ENCODE data around the gene INPP5D.
"Not testable (repeated sequence)": the region's sequence is repeated elsewhere in the genome, so short reads cannot be mapped to it uniquely, and the experiment has no call there.

Gene INPP5D

GRCh38 chr2:233121856-233122255 lies 61.7 kb downstream of the INPP5D start:
- no peak for DNase-seq

- no peak for DNase-seq
Observed at GRCh38 chr2:233122541-233122940, 62.4 kb downstream of the INPP5D start.

GRCh38 chr2:233123576-233123975 lies 63.4 kb downstream of the INPP5D start:
- DNase-seq = not testable (repeated sequence)

- no peak for DNase-seq
Observed at GRCh38 chr2:233124421-233125080, 64.4 kb downstream of the INPP5D start.

- no peak for DNase-seq
Observed at GRCh38 chr2:233125455-233126065, 65.4 kb downstream of the INPP5D start.

GRCh38 chr2:233129351-233129978 lies 69.3 kb downstream of the INPP5D start:
- DNase-seq = no peak

GRCh38 chr2:233130024-233130423 lies 69.9 kb downstream of the INPP5D start:
- no peak for DNase-seq

- DNase-seq = no peak
Observed at GRCh38 chr2:233130481-233131020, 70.4 kb downstream of the INPP5D start.

GRCh38 chr2:233131936-233132720 lies 72.0 kb downstream of the INPP5D start:
- DNase-seq = no peak

- DNase-seq = no peak
Observed at GRCh38 chr2:233133239-233133638, 73.1 kb downstream of the INPP5D start.

GRCh38 chr2:233135421-233135820 lies 75.3 kb downstream of the INPP5D start:
- no peak for DNase-seq

- DNase-seq = no peak
Observed at GRCh38 chr2:233137040-233137439, 76.9 kb downstream of the INPP5D start.

- no peak for DNase-seq
Observed at GRCh38 chr2:233140077-233140585, 80.0 kb downstream of the INPP5D start.

GRCh38 chr2:233140978-233141377 lies 80.8 kb downstream of the INPP5D start:
- no peak for DNase-seq

- no peak for DNase-seq
Observed at GRCh38 chr2:233141901-233142300, 81.8 kb downstream of the INPP5D start.

GRCh38 chr2:233142355-233142897 lies 82.3 kb downstream of the INPP5D start:
- DNase-seq = no peak

GRCh38 chr2:233143700-233144331 lies 83.7 kb downstream of the INPP5D start:
- DNase-seq = no peak

GRCh38 chr2:233145726-233146125 lies 85.6 kb downstream of the INPP5D start:
- DNase-seq = no peak

GRCh38 chr2:233146194-233146593 lies 86.1 kb downstream of the INPP5D start:
- no peak for DNase-seq

GRCh38 chr2:233147136-233147828 lies 87.1 kb downstream of the INPP5D start:
- DNase-seq = no peak

- no peak for DNase-seq
Observed at GRCh38 chr2:233147829-233148167, 87.7 kb downstream of the INPP5D start.

- no peak for DNase-seq
Observed at GRCh38 chr2:233148354-233148753, 88.2 kb downstream of the INPP5D start.
